GM23338 (cell line): Measurements from ENCODE around the gene PPP2R5A. TPM values are rescaled to one million over a fixed set of nuclear protein-coding genes. Genes with fewer than 3 reads are reported as not detected.

Experiments used
- ATAC-seq: fragments of 200-7000 bp; cut with Tn5 transposase; 3 replicates; pipeline ENCODE4 v1.9.1; 2020
- DNase-seq: peaks from one replicate; pipeline ENCODE4 v3.0.0-alpha.2; 2015; ENCODE audit warnings: low spot score
- H2AFZ ChIP-seq: fragments of 200-600 bp; sonication (generic); 2 replicates; pipeline ENCODE4 v1.8.0; 2016; ENCODE audit warnings: antibody characterized with exemption, mild to moderate bottlenecking, moderate library complexity
- H3F3A ChIP-seq: fragments of 200-600 bp; sonication (generic); replicated peaks from 2 replicates; pipeline ENCODE4 v1.8.0; 2017; ENCODE audit warnings: antibody characterized with exemption, mixed run types, low read depth
- H3K27ac ChIP-seq: fragments of 200-600 bp; sonication (generic); 2 replicates; pipeline ENCODE4 v1.6.1; 2016; ENCODE audit warnings: low read depth
- H3K27me3 ChIP-seq: fragments of 200-600 bp; sonication (generic); 2 replicates; pipeline ENCODE4 v1.8.0; 2016; ENCODE audit warnings: mild to moderate bottlenecking, mixed run types, moderate library complexity; ENCODE audit not compliant: insufficient read depth
- H3K36me3 ChIP-seq: fragments of 200-600 bp; sonication (generic); 2 replicates; pipeline ENCODE4 v1.8.0; 2016; ENCODE audit warnings: mild to moderate bottlenecking; ENCODE audit not compliant: insufficient read depth
- H3K4me1 ChIP-seq: fragments of 200-600 bp; sonication (generic); 2 replicates; pipeline ENCODE4 v1.8.0; 2016; ENCODE audit warnings: mild to moderate bottlenecking, moderate library complexity; ENCODE audit not compliant: insufficient read depth
- H3K4me2 ChIP-seq: fragments of 200-600 bp; sonication (generic); 2 replicates; pipeline ENCODE4 v1.7.1; 2017; ENCODE audit warnings: mixed run types
- H3K4me3 ChIP-seq: fragments of 200-600 bp; sonication (generic); 2 replicates; pipeline ENCODE4 v1.6.1; 2016; ENCODE audit warnings: mixed run types
- H3K79me2 ChIP-seq: fragments of 200-600 bp; sonication (generic); replicated peaks from 2 replicates; pipeline ENCODE4 v1.8.0; 2017; ENCODE audit warnings: mild to moderate bottlenecking; ENCODE audit not compliant: insufficient read depth
- H3K9me2 ChIP-seq: fragments of 200-600 bp; sonication (generic); 2 replicates; pipeline ENCODE4 v1.8.0; 2017; ENCODE audit not compliant: insufficient read depth
- H4K20me1 ChIP-seq: fragments of 200-600 bp; sonication (generic); replicated peaks from 2 replicates; pipeline ENCODE4 v1.8.0; 2017; ENCODE audit warnings: mild to moderate bottlenecking; ENCODE audit not compliant: insufficient read depth
- H3K27ac Mint-ChIP-seq: 2 replicates; pipeline ENCODE4 v1.8.0; 2020; ENCODE audit warnings: inconsistent platforms, mild to moderate bottlenecking, moderate library complexity, mixed read lengths
- H3K27me3 Mint-ChIP-seq: 3 replicates; pipeline ENCODE4 v1.8.0; 2022; ENCODE audit warnings: low read depth, mild to moderate bottlenecking, moderate library complexity, mixed read lengths, inconsistent platforms; ENCODE audit not compliant: insufficient read depth, poor library complexity
- H3K36me3 Mint-ChIP-seq: 3 replicates; pipeline ENCODE4 v1.8.0; 2021; ENCODE audit warnings: low read depth, mild to moderate bottlenecking, inconsistent platforms, moderate library complexity, mixed read lengths
- H3K4me1 Mint-ChIP-seq: 3 replicates; pipeline ENCODE4 v1.8.0; 2020; ENCODE audit warnings: mild to moderate bottlenecking, inconsistent platforms, mixed read lengths
- H3K4me3 Mint-ChIP-seq: 3 replicates; pipeline ENCODE4 v1.8.0; 2021; ENCODE audit warnings: moderate library complexity, mild to moderate bottlenecking, inconsistent platforms, mixed read lengths
- H3K9me3 Mint-ChIP-seq: 3 replicates; pipeline ENCODE4 v1.8.0; 2020; ENCODE audit warnings: moderate library complexity, mild to moderate bottlenecking, inconsistent platforms, mixed read lengths
- CTCF ChIP-seq, 2 experiments: fragments of 200-600 bp in 1 of 2; sonication (generic) in 1 of 2; conservative IDR thresholded peaks; 2 replicates each; pipeline versions ENCODE4 v1.5.1 to v1.6.1; 2016 to 2017; ENCODE audit warnings: antibody characterized with exemption in 2 of 2, low read depth in 2 of 2, mild to moderate bottlenecking in 2 of 2, moderate library complexity in 1 of 2
- ETS1 ChIP-seq: IDR thresholded peaks from 2 replicates; pipeline ENCODE4 v1.6.1; 2016; ENCODE audit warnings: antibody characterized with exemption
- EZH2 ChIP-seq: fragments of 200-600 bp; sonication (generic); IDR thresholded peaks from one replicate; pipeline ENCODE4 v1.8.0; 2017; ENCODE audit warnings: antibody characterized with exemption, mild to moderate bottlenecking, low read depth; ENCODE audit not compliant: unreplicated experiment
- EZH2phosphoT487 ChIP-seq: fragments of 200-600 bp; sonication (generic); IDR thresholded peaks from one replicate; pipeline ENCODE4 v1.8.1; 2018; ENCODE audit warnings: antibody characterized with exemption; ENCODE audit not compliant: unreplicated experiment
- NANOG ChIP-seq: IDR thresholded peaks from 2 replicates; pipeline ENCODE4 v1.6.1; 2016; ENCODE audit warnings: antibody characterized with exemption, borderline replicate concordance
- POLR2AphosphoS5 ChIP-seq: IDR thresholded peaks from 2 replicates; pipeline ENCODE4 v1.6.1; 2016; ENCODE audit warnings: antibody characterized with exemption, low read depth
- STAT1 ChIP-seq: IDR thresholded peaks from one replicate; pipeline ENCODE4 v1.6.1; 2016; ENCODE audit warnings: antibody characterized with exemption; ENCODE audit not compliant: unreplicated experiment
- ZNF114 ChIP-seq: fragments of 250-450 bp; sonication (Bioruptor Pico); IDR thresholded peaks from 2 replicates; pipeline ENCODE4 v1.5.0; 2020; ENCODE audit warnings: mild to moderate bottlenecking, moderate library complexity
- ZNF462 ChIP-seq: fragments of 250-450 bp; sonication (Bioruptor Pico); IDR thresholded peaks from 2 replicates; pipeline ENCODE4 v1.5.0; 2020; ENCODE audit warnings: mild to moderate bottlenecking, moderate library complexity
- polyA plus RNA-seq: library from polyadenylated mRNA; unstranded; fragments of >200 nt; fragmentation: Nextera tagmentation; extraction: Ambion mirVana; gene quantifications from 2 replicates; pipeline ENCODE4 v1.2.1, GENCODE V29; 2016
- total RNA-seq: library from RNA; depleted of rRNA; stranded (reverse); fragments of >200 nt; shearing (Covaris generic); gene quantifications from 2 replicates; pipeline ENCODE4 v1.2.3, GENCODE V29; 2014
- TF ChIP-seq, protein P1 (sequence below): IDR thresholded peaks from one replicate; pipeline ENCODE4 v1.6.1; 2018; ENCODE audit warnings: antibody characterized with exemption; ENCODE audit not compliant: unreplicated experiment

PPP2R5A gene
- total and polyA plus RNA-seq, 2 experiments from 2014 or later: 16.2 to 43.5 TPM

DNA sequence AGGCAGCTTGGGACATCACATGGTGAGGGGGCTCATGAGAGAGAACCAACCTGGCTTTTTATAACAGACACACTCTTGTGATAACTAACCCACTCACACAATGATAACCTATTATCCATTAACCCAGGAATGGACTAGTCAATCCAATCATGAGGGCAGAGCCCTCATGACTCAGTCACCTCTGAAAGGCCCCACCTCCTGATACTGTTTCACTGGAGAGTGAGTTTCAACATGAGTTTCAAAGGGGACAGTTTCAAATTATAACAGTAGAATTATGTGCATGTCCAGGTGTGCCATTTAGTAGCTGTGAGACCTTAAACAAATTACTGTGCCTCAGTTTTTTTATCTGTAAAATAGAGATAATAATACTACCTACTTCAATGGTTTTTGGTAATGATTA, 47.6 kb upstream of the PPP2R5A start:
- H3K27ac ChIP-seq: no peak overlapping the region
- H3K27me3 Mint-ChIP-seq: peaks cover 2% of the 10 kb centered on the region

More for the DNA sequence above, 47.6 kb upstream of the PPP2R5A start:
- H3K36me3 Mint-ChIP-seq: no peaks in the 10 kb centered on the region
- H3K4me1 Mint-ChIP-seq: no peaks in the 10 kb centered on the region
- Histone ChIP-seq H3F3A (no peaks in the 10 kb centered on the region), H3K9me2 (no peaks in the 10 kb centered on the region), H3K4me3 (no peak overlapping the region), H3K4me1 (no peaks in the 10 kb centered on the region), H3K36me3 (no peaks in the 10 kb centered on the region), H3K4me2 (no peak overlapping the region), H3K27me3 (no peaks in the 10 kb centered on the region), H4K20me1 (no peaks in the 10 kb centered on the region), H2AFZ (no peak overlapping the region), H3K79me2 (no peaks in the 10 kb centered on the region)
- H3K9me3 Mint-ChIP-seq: no peaks in the 10 kb centered on the region
- no peak overlapping the region for H3K4me3 Mint-ChIP-seq
- no peak overlapping the region for H3K27ac Mint-ChIP-seq
- DNase-seq (no peak), ATAC-seq (no peak)
- no peak for TF ChIP-seq ETS1
- no peak for TF ChIP-seq CTCF (conservative IDR thresholded peaks at IDR 0.05; ENCODE audit: low read depth in 2 of 2)
- no peak for TF ChIP-seq POLR2AphosphoS5
- no peak for TF ChIP-seq ZNF462 (CRISPR knock-in tag)
- TF ChIP-seq ZNF114: no peak
- TF ChIP-seq EZH2phosphoT487: no peak
- TF ChIP-seq NANOG: no peak
- TF ChIP-seq STAT1: no peak
- TF ChIP-seq, protein P1, sequence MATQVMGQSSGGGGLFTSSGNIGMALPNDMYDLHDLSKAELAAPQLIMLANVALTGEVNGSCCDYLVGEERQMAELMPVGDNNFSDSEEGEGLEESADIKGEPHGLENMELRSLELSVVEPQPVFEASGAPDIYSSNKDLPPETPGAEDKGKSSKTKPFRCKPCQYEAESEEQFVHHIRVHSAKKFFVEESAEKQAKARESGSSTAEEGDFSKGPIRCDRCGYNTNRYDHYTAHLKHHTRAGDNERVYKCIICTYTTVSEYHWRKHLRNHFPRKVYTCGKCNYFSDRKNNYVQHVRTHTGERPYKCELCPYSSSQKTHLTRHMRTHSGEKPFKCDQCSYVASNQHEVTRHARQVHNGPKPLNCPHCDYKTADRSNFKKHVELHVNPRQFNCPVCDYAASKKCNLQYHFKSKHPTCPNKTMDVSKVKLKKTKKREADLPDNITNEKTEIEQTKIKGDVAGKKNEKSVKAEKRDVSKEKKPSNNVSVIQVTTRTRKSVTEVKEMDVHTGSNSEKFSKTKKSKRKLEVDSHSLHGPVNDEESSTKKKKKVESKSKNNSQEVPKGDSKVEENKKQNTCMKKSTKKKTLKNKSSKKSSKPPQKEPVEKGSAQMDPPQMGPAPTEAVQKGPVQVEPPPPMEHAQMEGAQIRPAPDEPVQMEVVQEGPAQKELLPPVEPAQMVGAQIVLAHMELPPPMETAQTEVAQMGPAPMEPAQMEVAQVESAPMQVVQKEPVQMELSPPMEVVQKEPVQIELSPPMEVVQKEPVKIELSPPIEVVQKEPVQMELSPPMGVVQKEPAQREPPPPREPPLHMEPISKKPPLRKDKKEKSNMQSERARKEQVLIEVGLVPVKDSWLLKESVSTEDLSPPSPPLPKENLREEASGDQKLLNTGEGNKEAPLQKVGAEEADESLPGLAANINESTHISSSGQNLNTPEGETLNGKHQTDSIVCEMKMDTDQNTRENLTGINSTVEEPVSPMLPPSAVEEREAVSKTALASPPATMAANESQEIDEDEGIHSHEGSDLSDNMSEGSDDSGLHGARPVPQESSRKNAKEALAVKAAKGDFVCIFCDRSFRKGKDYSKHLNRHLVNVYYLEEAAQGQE: no peak
- no peak for TF ChIP-seq EZH2
